SK-N-SH (cell line): ENCODE results near the gene NELFE. TPM values are rescaled to one million over a fixed set of nuclear protein-coding genes. Genes with fewer than 3 reads are reported as not detected.
A peak's percentile ranks its signal among the peaks of the same experiment; 100 is the strongest.
"Not testable (repeated sequence)": the region's sequence is repeated elsewhere in the genome, so short reads cannot be mapped to it uniquely, and the experiment has no call there.

ENCODE experiments used
- CTCF ChIA-PET: fragments of 300-600, 350-600 bp; formaldehyde crosslinking; extraction: SDS; loops from one replicate; lab custom pipeline; 2021; lab: Yijun Ruan, JAX
- POLR2A ChIA-PET: fragments of 350-600 bp; sonication (Branson Sonifier 250); formaldehyde crosslinking; extraction: SDS; loops from one replicate; lab custom pipeline; 2020; ENCODE audit warnings: antibody characterized with exemption, inconsistent platforms; lab: Yijun Ruan, JAX
- DNase-seq: peaks from one replicate; pipeline ENCODE4 v3.0.0; 2012
- H2AFZ ChIP-seq: fragments of 200-600 bp; sonication (generic); 2 replicates; pipeline ENCODE4 v1.8.1; 2016; ENCODE audit warnings: antibody characterized with exemption, mild to moderate bottlenecking, low read depth
- H3F3A ChIP-seq: fragments of 200-600 bp; sonication (generic); replicated peaks from 2 replicates; pipeline ENCODE3; 2016; ENCODE audit warnings: antibody characterized with exemption, mild to moderate bottlenecking; ENCODE audit not compliant: insufficient read depth
- H3K27ac ChIP-seq, 2 experiments: fragments of 200-500 bp in 1 of 2; fragments of 200-600 bp in 1 of 2; sonication (Bioruptor generic) in 1 of 2; sonication (generic), shearing (Covaris generic) in 1 of 2; 2 replicates each; pipeline versions ENCODE4 v1.5.1 to v1.6.1; 2014 to 2016; ENCODE audit warnings: low read depth in 2 of 2, inconsistent platforms in 1 of 2, low read length in 1 of 2, mild to moderate bottlenecking in 1 of 2, mixed read lengths in 1 of 2
- H3K27me3 ChIP-seq: fragments of 200-600 bp; sonication (generic), shearing (Covaris generic); 2 replicates; pipeline ENCODE4 v1.6.1; 2016; ENCODE audit warnings: mixed run types; ENCODE audit not compliant: insufficient read depth
- H3K36me3 ChIP-seq, 2 experiments: fragments of 200-500 bp in 1 of 2; fragments of 200-600 bp in 1 of 2; sonication (Bioruptor generic) in 1 of 2; sonication (generic) in 1 of 2; replicated peaks in 1 of 2; 2 replicates each; pipeline versions ENCODE3 to v1.5.1; 2014 to 2016; ENCODE audit warnings: low read length in 1 of 2, mild to moderate bottlenecking in 1 of 2; ENCODE audit not compliant: insufficient read depth in 2 of 2, control insufficient read depth in 1 of 2
- H3K4me1 ChIP-seq, 2 experiments: fragments of 200-500 bp in 1 of 2; fragments of 200-600 bp in 1 of 2; sonication (Bioruptor generic) in 1 of 2; sonication (generic), shearing (Covaris generic) in 1 of 2; 2 replicates each; pipeline versions ENCODE4 v1.5.1 to v1.6.1; 2014 to 2016; ENCODE audit warnings: low read depth in 1 of 2, low read length in 1 of 2, mixed run types in 1 of 2; ENCODE audit not compliant: insufficient read depth in 2 of 2, control insufficient read depth in 1 of 2
- H3K4me2 ChIP-seq: fragments of 200-600 bp; sonication (generic), shearing (Covaris generic); 2 replicates; pipeline ENCODE4 v1.6.1; 2017; ENCODE audit warnings: mixed run types
- H3K4me3 ChIP-seq, 2 experiments: fragments of 200-500 bp in 1 of 2; fragments of 200-600 bp in 1 of 2; sonication (Bioruptor generic) in 1 of 2; sonication (generic), shearing (Covaris generic) in 1 of 2; 2 replicates each; pipeline versions ENCODE4 v1.5.1 to v1.8.1; 2014 to 2016; ENCODE audit warnings: low read depth in 2 of 2, inconsistent platforms in 1 of 2, low read length in 1 of 2, mild to moderate bottlenecking in 1 of 2, mixed read lengths in 1 of 2, moderate library complexity in 1 of 2
- H3K79me2 ChIP-seq: fragments of 200-600 bp; sonication (generic); 2 replicates; pipeline ENCODE4 v1.8.1; 2017; ENCODE audit warnings: mild to moderate bottlenecking; ENCODE audit not compliant: insufficient read depth
- H3K9ac ChIP-seq: fragments of 200-600 bp; sonication (generic); 2 replicates; pipeline ENCODE4 v1.6.1; 2017; ENCODE audit warnings: mixed run types
- H3K9me2 ChIP-seq: fragments of 200-600 bp; sonication (generic); 2 replicates; pipeline ENCODE4 v1.6.1; 2017; ENCODE audit warnings: mixed run types
- H3K9me3 ChIP-seq: fragments of 200-600 bp; sonication (generic); 2 replicates; pipeline ENCODE4 v1.6.1; 2017; ENCODE audit warnings: mixed run types, mild to moderate bottlenecking, moderate library complexity
- H4K20me1 ChIP-seq: fragments of 200-600 bp; sonication (generic); 2 replicates; pipeline ENCODE4 v1.6.1; 2017; ENCODE audit warnings: mild to moderate bottlenecking, mixed run types; ENCODE audit not compliant: insufficient read depth
- CHD2 ChIP-seq: fragments of 150-350 bp; IDR thresholded peaks from 2 replicates; pipeline ENCODE4 v1.6.1; 2018; ENCODE audit warnings: low read length; ENCODE audit not compliant: partially characterized antibody
- GATA2 ChIP-seq: sonication (generic); formaldehyde crosslinking; IDR thresholded peaks from 2 replicates; pipeline ENCODE4 v1.5.0; 2020; ENCODE audit warnings: mild to moderate bottlenecking, missing genetic modification reagents
- WGBS: methylation state at CpG from one replicate; pipeline ENCODE4 v1.1.6; 2017; ENCODE audit warnings: low lambda C conversion rate; 5-methylcytosine and 5-hydroxymethylcytosine counted together
- polyA plus RNA-seq, 3 experiments: library from polyadenylated mRNA; depleted of rRNA; stranded (reverse); fragments of >200 nt; gene quantifications; 2 replicates each; pipeline ENCODE4 v1.2.3, GENCODE V29; 2012

NELFE gene
- polyA plus RNA-seq, 1 of the 3 experiments (the other 2 are of a cell fraction) = 116 TPM

- TF ChIP-seq GATA2 (no peak), CHD2 (peak; percentile 87)
Observed at GRCh38 chr6:31958741-31959739, at the start of gene NELFE, which contains the start of gene SKIC2 (continued).

DNA sequence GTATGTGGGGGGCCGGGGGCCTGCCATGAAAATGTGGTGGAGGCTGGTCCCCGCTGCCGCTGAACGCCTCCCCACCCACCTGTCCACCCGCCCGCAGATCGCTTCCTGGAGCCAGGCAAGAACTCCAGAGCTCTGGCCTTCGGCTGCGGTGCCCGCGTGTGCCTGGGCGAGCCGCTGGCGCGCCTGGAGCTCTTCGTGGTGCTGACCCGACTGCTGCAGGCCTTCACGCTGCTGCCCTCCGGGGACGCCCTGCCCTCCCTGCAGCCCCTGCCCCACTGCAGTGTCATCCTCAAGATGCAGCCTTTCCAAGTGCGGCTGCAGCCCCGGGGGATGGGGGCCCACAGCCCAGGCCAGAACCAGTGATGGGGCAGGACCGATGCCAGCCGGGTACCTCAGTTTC is 49.3 kb upstream of the NELFE start:
- POLR2A ChIA-PET, CTCF ChIA-PET: not testable (repeated sequence)
- no CpG with 5 or more reads among the region's 24 CpGs for WGBS

GRCh38 chr6:32007086-32007485 is 48.3 kb upstream of the NELFE start:
- CTCF ChIA-PET = not testable (repeated sequence)

More for the DNA sequence above, 49.3 kb upstream of the NELFE start:
- not testable (repeated sequence) for H3K4me3 ChIP-seq, H3K9me2 ChIP-seq, DNase-seq, H3K79me2 ChIP-seq, H3K9me3 ChIP-seq, H2AFZ ChIP-seq, H3K27ac ChIP-seq, H3K27me3 ChIP-seq, H3K9ac ChIP-seq, H3K4me1 ChIP-seq, H3K4me2 ChIP-seq, H4K20me1 ChIP-seq, H3F3A ChIP-seq, H3K36me3 ChIP-seq

GRCh38 chr6:32005991-32006529 is 47.3 kb upstream of the NELFE start:
- H2AFZ ChIP-seq, DNase-seq, H3K9ac ChIP-seq, H3K27ac ChIP-seq, H3K36me3 ChIP-seq, H3K4me1 ChIP-seq, H3F3A ChIP-seq, H3K9me3 ChIP-seq, H3K79me2 ChIP-seq, H3K9me2 ChIP-seq, H3K27me3 ChIP-seq, H3K4me2 ChIP-seq, POLR2A ChIA-PET, H3K4me3 ChIP-seq, H4K20me1 ChIP-seq, CTCF ChIA-PET: not testable (repeated sequence)
- 30% methylated on average over 4 of the region's 8 CpGs for WGBS

More at GRCh38 chr6:32007086-32007485, 48.3 kb upstream of the NELFE start:
- POLR2A ChIA-PET, H3K79me2 ChIP-seq, H3F3A ChIP-seq, DNase-seq, H3K4me3 ChIP-seq, H3K9me2 ChIP-seq, H2AFZ ChIP-seq, H4K20me1 ChIP-seq, H3K27ac ChIP-seq, H3K36me3 ChIP-seq, H3K9ac ChIP-seq, H3K4me1 ChIP-seq, H3K4me2 ChIP-seq, H3K9me3 ChIP-seq, H3K27me3 ChIP-seq: not testable (repeated sequence)
- WGBS = 55% methylated on average over 8 of the region's 12 CpGs

DNA sequence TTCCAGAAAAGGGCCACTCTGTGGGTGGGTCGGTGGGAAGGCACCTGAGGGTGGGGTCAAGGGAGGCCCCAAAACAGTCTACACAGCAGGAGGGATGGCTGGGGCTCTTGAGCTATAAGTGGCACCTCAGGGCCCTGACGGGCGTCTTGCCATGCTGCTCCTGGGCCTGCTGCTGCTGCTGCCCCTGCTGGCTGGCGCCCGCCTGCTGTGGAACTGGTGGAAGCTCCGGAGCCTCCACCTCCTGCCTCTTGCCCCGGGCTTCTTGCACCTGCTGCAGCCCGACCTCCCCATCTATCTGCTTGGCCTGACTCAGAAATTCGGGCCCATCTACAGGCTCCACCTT is 46.7 kb upstream of the NELFE start:
- H3K9ac ChIP-seq, H3K4me1 ChIP-seq, DNase-seq, H3K36me3 ChIP-seq, H3K27me3 ChIP-seq, H3K4me3 ChIP-seq, H4K20me1 ChIP-seq, H3F3A ChIP-seq, H3K27ac ChIP-seq, H3K9me3 ChIP-seq, H3K9me2 ChIP-seq, POLR2A ChIA-PET, CTCF ChIA-PET, H3K4me2 ChIP-seq, H2AFZ ChIP-seq, H3K79me2 ChIP-seq: not testable (repeated sequence)
- 17% methylated on average over 1 of the region's 9 CpGs for WGBS

DNA sequence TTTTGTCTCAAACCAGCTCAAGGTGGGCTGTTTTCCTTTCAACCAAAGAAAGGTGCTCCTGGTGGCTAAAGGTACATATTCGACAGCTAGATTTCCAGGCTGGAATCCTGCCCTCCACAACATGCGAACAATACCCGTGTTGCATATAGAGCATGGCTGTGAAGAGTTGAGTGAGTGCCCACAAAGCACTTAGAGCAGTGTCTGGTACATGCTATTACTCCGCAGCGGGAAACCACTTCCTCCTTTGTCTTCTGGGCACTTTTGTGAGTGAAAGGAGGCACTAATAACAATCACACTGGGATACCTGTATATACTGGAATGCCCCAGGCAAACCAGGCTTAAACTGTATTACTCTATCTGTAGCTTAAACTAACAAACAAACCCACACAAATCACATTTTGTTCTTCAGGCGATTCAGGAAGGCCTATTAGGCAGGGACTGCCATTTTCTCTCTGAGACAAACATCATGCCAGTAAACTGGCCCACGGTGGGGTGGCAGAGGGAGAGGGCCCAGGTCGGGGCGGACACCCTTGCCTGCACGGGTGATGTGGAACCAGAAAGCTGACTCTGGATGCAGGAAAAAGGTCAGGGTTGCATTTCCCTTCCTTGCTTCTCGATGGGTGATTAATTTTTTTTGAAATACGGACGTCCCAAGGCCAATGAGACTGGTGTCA is 46.2 kb upstream of the NELFE start:
- DNase-seq, H3K9me2 ChIP-seq, H2AFZ ChIP-seq, H4K20me1 ChIP-seq, H3K4me1 ChIP-seq, H3K79me2 ChIP-seq, H3K4me2 ChIP-seq, CTCF ChIA-PET, H3K9me3 ChIP-seq, H3K9ac ChIP-seq, H3K27ac ChIP-seq, H3K36me3 ChIP-seq, H3F3A ChIP-seq, POLR2A ChIA-PET, H3K27me3 ChIP-seq, H3K4me3 ChIP-seq: not testable (repeated sequence)
- 50% methylated on average over 9 of the region's 13 CpGs for WGBS
